ENCODE results near the gene TUNAR. TPM values are rescaled to one million over a fixed set of nuclear protein-coding genes. Genes with fewer than 3 reads are reported as not detected.

Gene TUNAR
- total RNA-seq, 2 experiments from 2014 or later: not detected

GRCh38 chr14:95886366-95887056 lies 9.9 kb downstream of the TUNAR start:
- DNase-seq: no peak
- Mint-ChIP-seq H3K27me3 (peaks cover 2% of the 10 kb centered on the region), H3K27ac (no peak overlapping the region), H3K9me3 (no peaks in the 10 kb centered on the region), H3K36me3 (no peaks in the 10 kb centered on the region), H3K4me3 (no peak overlapping the region), H3K4me1 (peaks cover 5% of the 10 kb centered on the region)
- ATAC-seq (ENCODE audit: low read depth): no peak
- POLR2A ChIA-PET: no interaction called here

GRCh38 chr14:95887351-95887750 lies 10.7 kb downstream of the TUNAR start:
- POLR2A ChIA-PET: no interaction called here
- no peak overlapping the region for H3K4me3 Mint-ChIP-seq
- no peak overlapping the region for H3K27ac Mint-ChIP-seq
- peaks cover 5% of the 10 kb centered on the region for H3K4me1 Mint-ChIP-seq
- no peaks in the 10 kb centered on the region for H3K9me3 Mint-ChIP-seq
- no peak for DNase-seq
- no peak for ATAC-seq (ENCODE audit: low read depth)
- H3K27me3 Mint-ChIP-seq: peaks cover 2% of the 10 kb centered on the region
- H3K36me3 Mint-ChIP-seq: no peaks in the 10 kb centered on the region

GRCh38 chr14:95889236-95889979 lies 12.8 kb downstream of the TUNAR start:
- no peak for DNase-seq
- POLR2A ChIA-PET: no interaction called here
- Mint-ChIP-seq H3K27ac (no peak overlapping the region), H3K9me3 (no peaks in the 10 kb centered on the region), H3K4me3 (no peak overlapping the region), H3K4me1 (no peaks in the 10 kb centered on the region), H3K27me3 (no peaks in the 10 kb centered on the region), H3K36me3 (no peaks in the 10 kb centered on the region)
- no peak for ATAC-seq (ENCODE audit: low read depth)

DNA sequence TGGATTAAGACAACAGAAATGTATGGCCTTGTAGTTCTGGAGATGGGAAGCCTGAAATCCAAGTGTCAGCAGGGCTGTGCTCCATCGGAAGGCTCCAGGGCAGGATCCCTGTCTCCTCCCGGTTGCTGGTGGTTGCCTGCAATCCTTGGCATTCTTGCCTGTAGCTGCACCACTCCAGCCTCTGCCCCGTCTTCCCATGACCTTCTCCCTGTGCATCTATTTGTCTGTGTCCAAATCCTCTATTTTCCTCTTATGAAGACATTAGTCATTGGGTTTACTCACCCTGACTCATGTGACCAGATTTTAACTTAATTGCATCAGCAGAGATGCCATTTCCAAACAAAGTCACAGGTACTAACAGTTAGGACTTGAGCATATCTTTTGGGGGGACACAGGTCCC lies 15.1 kb downstream of the TUNAR start:
- H3K9me3 Mint-ChIP-seq: no peaks in the 10 kb centered on the region
- no peak overlapping the region for H3K27ac Mint-ChIP-seq
- no peak overlapping the region for H3K4me3 Mint-ChIP-seq
- H3K4me1 Mint-ChIP-seq: no peaks in the 10 kb centered on the region
- DNase-seq: no peak
- no peaks in the 10 kb centered on the region for H3K36me3 Mint-ChIP-seq
- no peak for ATAC-seq (ENCODE audit: low read depth)
- POLR2A ChIA-PET: no interaction called here
- no peaks in the 10 kb centered on the region for H3K27me3 Mint-ChIP-seq

- H3K4me3 Mint-ChIP-seq: no peak overlapping the region
- POLR2A ChIA-PET: no interaction called here
- ATAC-seq (ENCODE audit: low read depth): no peak
- DNase-seq: no peak
- H3K36me3 Mint-ChIP-seq: no peaks in the 10 kb centered on the region
- H3K27ac Mint-ChIP-seq: no peak overlapping the region
- no peaks in the 10 kb centered on the region for H3K27me3 Mint-ChIP-seq
- H3K4me1 Mint-ChIP-seq: no peaks in the 10 kb centered on the region
- no peaks in the 10 kb centered on the region for H3K9me3 Mint-ChIP-seq
Measured at GRCh38 chr14:95892142-95892541, 15.5 kb downstream of the TUNAR start.

GRCh38 chr14:95895720-95896119 lies 19.1 kb downstream of the TUNAR start:
- Mint-ChIP-seq H3K27ac (no peak overlapping the region), H3K4me1 (no peaks in the 10 kb centered on the region), H3K27me3 (peaks cover 6% of the 10 kb centered on the region), H3K4me3 (no peak overlapping the region), H3K36me3 (no peaks in the 10 kb centered on the region), H3K9me3 (no peaks in the 10 kb centered on the region)
- DNase-seq: no peak
- POLR2A ChIA-PET: no interaction called here
- no peak for ATAC-seq (ENCODE audit: low read depth)

GRCh38 chr14:95896498-95897135 lies 20.0 kb downstream of the TUNAR start:
- H3K27me3 Mint-ChIP-seq: peaks cover 10% of the 10 kb centered on the region
- no peak for ATAC-seq (ENCODE audit: low read depth)
- H3K36me3 Mint-ChIP-seq: no peaks in the 10 kb centered on the region
- no peak overlapping the region for H3K4me3 Mint-ChIP-seq
- POLR2A ChIA-PET: no interaction called here
- no peaks in the 10 kb centered on the region for H3K4me1 Mint-ChIP-seq
- H3K9me3 Mint-ChIP-seq: no peaks in the 10 kb centered on the region
- DNase-seq: no peak
- no peak overlapping the region for H3K27ac Mint-ChIP-seq

- Mint-ChIP-seq H3K27me3 (peaks cover 13% of the 10 kb centered on the region), H3K4me3 (no peak overlapping the region), H3K4me1 (no peaks in the 10 kb centered on the region), H3K27ac (no peak overlapping the region), H3K9me3 (no peaks in the 10 kb centered on the region), H3K36me3 (no peaks in the 10 kb centered on the region)
- POLR2A ChIA-PET: no interaction called here
- no peak for DNase-seq
- ATAC-seq (ENCODE audit: low read depth): no peak
Measured at GRCh38 chr14:95897280-95897679, 20.6 kb downstream of the TUNAR start.

- no peak for ATAC-seq (ENCODE audit: low read depth)
- H3K4me1 Mint-ChIP-seq: no peaks in the 10 kb centered on the region
- peaks cover 19% of the 10 kb centered on the region for H3K27me3 Mint-ChIP-seq
- H3K27ac Mint-ChIP-seq: no peak overlapping the region
- H3K9me3 Mint-ChIP-seq: no peaks in the 10 kb centered on the region
- H3K4me3 Mint-ChIP-seq: no peak overlapping the region
- no peak for DNase-seq
- no peaks in the 10 kb centered on the region for H3K36me3 Mint-ChIP-seq
- POLR2A ChIA-PET: no interaction called here
Measured at GRCh38 chr14:95901054-95901453, 24.4 kb downstream of the TUNAR start.

- Mint-ChIP-seq H3K4me1 (no peaks in the 10 kb centered on the region), H3K4me3 (no peak overlapping the region), H3K27me3 (peaks cover 19% of the 10 kb centered on the region), H3K36me3 (no peaks in the 10 kb centered on the region), H3K27ac (no peak overlapping the region), H3K9me3 (no peaks in the 10 kb centered on the region)
- POLR2A ChIA-PET: no interaction called here
- DNase-seq: no peak
- no peak for ATAC-seq (ENCODE audit: low read depth)
Measured at GRCh38 chr14:95902273-95902826, 25.7 kb downstream of the TUNAR start.

DNA sequence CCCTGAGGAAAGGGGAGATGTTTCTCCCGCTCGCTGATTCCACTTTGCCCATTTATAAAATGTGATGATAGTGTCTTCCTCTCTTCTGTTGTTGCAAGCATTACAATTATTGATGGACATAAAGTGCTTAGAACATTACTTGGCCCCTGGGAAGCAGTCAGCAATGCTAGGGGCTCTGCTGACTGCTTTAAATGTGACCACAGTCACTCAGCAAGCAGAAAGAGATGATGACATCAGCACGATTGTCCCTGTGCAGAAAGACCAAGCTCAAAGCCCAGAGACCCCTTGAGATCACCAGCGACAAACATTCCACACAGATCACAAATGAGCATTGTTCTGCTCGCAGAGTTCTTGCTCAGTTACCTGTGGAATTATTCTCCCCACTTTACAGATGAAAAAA lies 26.5 kb downstream of the TUNAR start:
- no peak for ATAC-seq (ENCODE audit: low read depth)
- H3K4me1 Mint-ChIP-seq: no peaks in the 10 kb centered on the region
- peaks cover 14% of the 10 kb centered on the region for H3K27me3 Mint-ChIP-seq

DNA sequence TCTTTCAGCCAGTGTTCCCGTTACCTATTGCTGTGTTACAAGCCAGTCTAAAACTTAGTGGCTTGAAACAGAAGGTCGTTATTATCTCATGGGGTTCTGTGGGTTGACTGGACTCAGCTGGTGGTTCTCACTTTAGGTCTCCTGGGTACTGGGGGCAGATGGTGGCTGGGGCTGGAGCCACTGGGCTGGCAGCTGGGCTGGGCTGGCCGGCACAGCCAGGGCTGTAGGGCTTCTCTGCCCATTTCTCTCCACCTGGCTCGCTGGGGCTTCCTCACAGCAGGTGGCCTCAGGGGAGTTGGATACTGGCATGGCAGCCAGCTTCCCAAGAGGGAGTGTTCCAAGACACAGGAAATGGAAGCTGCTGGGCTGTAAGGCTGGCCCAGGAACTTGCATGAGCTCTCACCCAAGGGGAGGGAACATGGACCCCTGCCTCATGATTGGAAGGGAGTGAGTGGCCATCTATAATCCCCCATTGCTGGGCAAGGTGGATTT lies 27.0 kb downstream of the TUNAR start:
- Mint-ChIP-seq H3K36me3 (no peaks in the 10 kb centered on the region), H3K9me3 (no peaks in the 10 kb centered on the region), H3K27me3 (peaks cover 12% of the 10 kb centered on the region), H3K27ac (no peak overlapping the region), H3K4me1 (no peaks in the 10 kb centered on the region), H3K4me3 (no peak overlapping the region)
- DNase-seq: no peak
- POLR2A ChIA-PET: no interaction called here
- no peak for ATAC-seq (ENCODE audit: low read depth)

More for the DNA sequence above, 26.5 kb downstream of the TUNAR start:
- Mint-ChIP-seq H3K36me3 (no peaks in the 10 kb centered on the region), H3K27ac (no peak overlapping the region), H3K9me3 (no peaks in the 10 kb centered on the region), H3K4me3 (no peak overlapping the region)
- POLR2A ChIA-PET: no interaction called here
- DNase-seq: no peak

GRCh38 chr14:95906591-95906990 lies 30.0 kb downstream of the TUNAR start:
- H3K4me3 Mint-ChIP-seq: no peak overlapping the region
- DNase-seq (no peak), ATAC-seq (ENCODE audit: low read depth) (no peak)
- no peaks in the 10 kb centered on the region for H3K9me3 Mint-ChIP-seq
- H3K27ac Mint-ChIP-seq: no peak overlapping the region
- no peaks in the 10 kb centered on the region for H3K36me3 Mint-ChIP-seq
- POLR2A ChIA-PET: no interaction called here
- H3K4me1 Mint-ChIP-seq: no peaks in the 10 kb centered on the region
- peaks cover 9% of the 10 kb centered on the region for H3K27me3 Mint-ChIP-seq

- Mint-ChIP-seq H3K4me1 (no peaks in the 10 kb centered on the region), H3K27ac (no peak overlapping the region), H3K4me3 (no peak overlapping the region), H3K27me3 (no peaks in the 10 kb centered on the region), H3K9me3 (no peaks in the 10 kb centered on the region), H3K36me3 (no peaks in the 10 kb centered on the region)
- ATAC-seq (ENCODE audit: low read depth) (no peak), DNase-seq (no peak)
- POLR2A ChIA-PET: no interaction called here
Measured at GRCh38 chr14:95910628-95911027, 34.0 kb downstream of the TUNAR start.

Data from activated naive CD8-positive, alpha-beta T cell treated with anti-CD3 and anti-CD28 coated beads, Interleukin-2, amount 10 ng/mL, durations not matched to agents 7 days and 5 days (primary cell).